Dendritic cell treated with granulocyte-macrophage colony-stimulating factor and Interleukin-4, amounts not matched to agents 40 ng/mL and 50 ng/mL, for 4 days (primary cell): ENCODE results near the gene SLFN12.
"Not testable (repeated sequence)": the region's sequence is repeated elsewhere in the genome, so short reads cannot be mapped to it uniquely, and the experiment has no call there.

Experiments used
- H3K27ac Mint-ChIP-seq: one replicate; pipeline ENCODE4 v1.8.0; 2022; ENCODE audit warnings: mild to moderate bottlenecking, mixed read lengths
- H3K27me3 Mint-ChIP-seq: one replicate; pipeline ENCODE4 v1.8.0; 2022; ENCODE audit warnings: mild to moderate bottlenecking, mixed read lengths
- H3K36me3 Mint-ChIP-seq: one replicate; pipeline ENCODE4 v1.8.0; 2022; ENCODE audit warnings: low read depth, mixed read lengths
- H3K4me1 Mint-ChIP-seq: one replicate; pipeline ENCODE4 v1.8.0; 2022; ENCODE audit warnings: low read depth, mixed read lengths
- H3K4me3 Mint-ChIP-seq: one replicate; pipeline ENCODE4 v1.8.0; 2022; ENCODE audit warnings: mild to moderate bottlenecking, moderate library complexity, mixed read lengths
- H3K9me3 Mint-ChIP-seq: one replicate; pipeline ENCODE4 v1.8.0; 2022; ENCODE audit warnings: mixed read lengths
- intact Hi-C: fragments of 100-400 bp; cut with micrococcal nuclease; formaldehyde crosslinking; loops from one replicate; pipeline ENCODE4 v1.15.0; 2022

SLFN12 gene

GRCh38 chr17:35438433-35438832 is 6.1 kb upstream of the SLFN12 start:
- H3K4me1 Mint-ChIP-seq = peaks cover 10% of the 10 kb centered on the region
- intact Hi-C loops = no loop called here
- H3K27ac Mint-ChIP-seq = no peak overlapping the region
- no peaks in the 10 kb centered on the region for H3K27me3 Mint-ChIP-seq
- H3K4me3 Mint-ChIP-seq = no peak overlapping the region
- no peaks in the 10 kb centered on the region for H3K36me3 Mint-ChIP-seq
- H3K9me3 Mint-ChIP-seq = no peaks in the 10 kb centered on the region

DNA sequence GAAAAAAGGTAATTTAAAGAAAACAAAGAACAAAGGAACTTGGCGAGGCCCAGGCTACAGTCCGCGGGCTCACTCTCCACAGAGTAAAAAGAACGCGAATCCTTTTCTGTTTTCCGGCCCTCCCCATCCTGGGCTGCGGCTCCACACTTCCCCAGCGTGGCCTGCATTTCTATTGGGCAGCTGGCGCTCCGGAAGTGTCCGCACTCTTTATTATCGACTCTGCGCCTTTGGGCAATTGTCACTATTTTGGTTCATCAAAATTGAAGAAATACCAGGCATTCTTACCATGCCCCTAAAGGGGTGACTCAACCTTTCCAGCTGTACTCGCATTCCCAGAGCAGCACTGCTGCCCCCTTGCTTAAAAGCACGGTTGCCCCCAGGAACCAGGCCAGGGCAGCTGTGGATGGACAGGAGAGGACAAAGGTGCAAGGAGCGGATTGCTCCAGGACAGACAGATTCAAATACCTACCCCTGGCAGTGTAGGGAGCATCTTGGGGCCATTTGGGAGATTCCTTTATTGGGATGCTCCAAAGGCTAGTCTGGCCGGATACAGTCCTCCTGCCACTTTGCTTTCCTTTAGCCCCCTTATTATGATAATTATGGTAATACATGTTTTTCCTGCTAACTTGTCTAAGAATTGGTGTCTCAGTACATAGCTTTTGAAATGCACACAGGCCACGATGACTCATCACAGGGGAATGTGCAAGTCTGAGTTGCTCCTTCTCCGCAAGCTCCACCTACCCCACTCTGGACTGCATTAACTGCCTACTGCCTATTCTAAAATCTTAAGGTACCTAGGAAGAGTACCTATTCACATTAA is 985 bp upstream of the SLFN12 start:
- Mint-ChIP-seq H3K4me1 (peaks cover 58% of the 10 kb centered on the region), H3K27ac (peak overlapping the region; percentile 89), H3K9me3 (no peaks in the 10 kb centered on the region), H3K4me3 (peak overlapping the region; percentile 86), H3K27me3 (no peaks in the 10 kb centered on the region), H3K36me3 (peaks cover 37% of the 10 kb centered on the region)
- intact Hi-C loops = loop anchor here (2.0 kb wide), 2 partner anchors 16 to 60 kb away; partner anchors contain the start of genes SLFN11 and SLFN13

DNA sequence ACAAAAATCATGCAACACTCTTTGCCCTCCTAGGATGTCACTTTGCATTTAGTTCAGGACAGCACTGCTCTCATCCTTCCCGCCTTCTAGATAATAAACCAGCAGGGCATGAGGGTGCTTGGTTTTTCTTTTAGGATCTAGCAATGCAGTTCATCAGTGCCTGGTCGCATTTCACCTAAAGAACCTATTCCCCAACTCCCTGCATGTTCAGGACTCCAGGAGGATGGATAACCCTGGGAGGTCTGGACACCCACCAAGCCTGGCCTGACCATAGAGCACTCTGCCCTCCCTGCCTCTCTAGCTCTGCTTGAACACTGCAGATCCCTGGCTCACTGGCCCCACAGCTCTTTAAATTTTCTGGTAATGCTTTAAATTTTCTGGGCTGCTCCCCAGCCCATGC is 2.6 kb downstream of the SLFN12 start:
- intact Hi-C loops = no loop called here
- H3K4me1 Mint-ChIP-seq = peaks cover 58% of the 10 kb centered on the region
- peaks cover 49% of the 10 kb centered on the region for H3K36me3 Mint-ChIP-seq
- H3K27ac Mint-ChIP-seq = no peak overlapping the region
- H3K27me3 Mint-ChIP-seq = no peaks in the 10 kb centered on the region
- no peaks in the 10 kb centered on the region for H3K9me3 Mint-ChIP-seq
- no peak overlapping the region for H3K4me3 Mint-ChIP-seq

- Mint-ChIP-seq H3K27me3 (no peaks in the 10 kb centered on the region), H3K4me1 (peaks cover 46% of the 10 kb centered on the region), H3K27ac (no peak overlapping the region), H3K9me3 (no peaks in the 10 kb centered on the region), H3K4me3 (no peak overlapping the region), H3K36me3 (peaks cover 49% of the 10 kb centered on the region)
- intact Hi-C loops = no loop called here
Observed at GRCh38 chr17:35428229-35428628, 4.1 kb downstream of the SLFN12 start.

- Mint-ChIP-seq H3K4me3 (no peak overlapping the region), H3K36me3 (peaks cover 54% of the 10 kb centered on the region), H3K27ac (no peak overlapping the region)
Observed at GRCh38 chr17:35423761-35424160, 8.5 kb downstream of the SLFN12 start.

GRCh38 chr17:35421069-35421468 is 11.2 kb downstream of the SLFN12 start:
- H3K4me3 Mint-ChIP-seq, H3K27ac Mint-ChIP-seq, H3K4me1 Mint-ChIP-seq, H3K27me3 Mint-ChIP-seq, intact Hi-C loops, H3K9me3 Mint-ChIP-seq: not testable (repeated sequence)
- peaks cover 50% of the 10 kb centered on the region for H3K36me3 Mint-ChIP-seq

More at GRCh38 chr17:35423761-35424160, 8.5 kb downstream of the SLFN12 start:
- H3K4me1 Mint-ChIP-seq = peaks cover 5% of the 10 kb centered on the region
- intact Hi-C loops = no loop called here
- H3K27me3 Mint-ChIP-seq = no peaks in the 10 kb centered on the region
- H3K9me3 Mint-ChIP-seq = no peaks in the 10 kb centered on the region

- Mint-ChIP-seq H3K36me3 (peaks cover 69% of the 10 kb centered on the region), H3K27ac (no peak overlapping the region), H3K27me3 (no peaks in the 10 kb centered on the region), H3K4me3 (no peak overlapping the region), H3K9me3 (peaks cover 12% of the 10 kb centered on the region), H3K4me1 (peaks cover 9% of the 10 kb centered on the region)
- intact Hi-C loops = no loop called here
Observed at GRCh38 chr17:35416659-35417058, 15.6 kb downstream of the SLFN12 start.

- H3K27ac Mint-ChIP-seq, intact Hi-C loops, H3K27me3 Mint-ChIP-seq, H3K4me1 Mint-ChIP-seq, H3K4me3 Mint-ChIP-seq: not testable (repeated sequence)
- Mint-ChIP-seq H3K9me3 (peaks cover 12% of the 10 kb centered on the region), H3K36me3 (peaks cover 66% of the 10 kb centered on the region)
Observed at GRCh38 chr17:35414707-35415106, 17.6 kb downstream of the SLFN12 start.

DNA sequence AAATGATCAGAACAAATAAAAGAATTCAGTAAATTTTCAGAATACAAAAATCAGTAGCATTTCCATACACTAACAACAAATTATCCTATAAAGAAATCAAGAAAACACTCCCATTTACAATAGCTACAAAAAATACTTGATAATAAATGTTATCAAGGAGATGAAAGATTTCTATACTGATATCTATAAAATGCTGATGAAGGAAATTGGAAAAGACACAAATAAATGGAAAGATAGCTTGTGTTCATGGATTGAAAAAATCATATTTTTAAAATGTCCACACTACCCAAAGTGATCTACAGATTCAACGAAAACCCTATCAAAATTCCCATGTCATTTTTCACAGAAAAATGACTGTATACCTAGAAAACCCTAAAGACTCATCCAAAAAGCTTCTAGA is 18.1 kb downstream of the SLFN12 start:
- Mint-ChIP-seq H3K4me3 (no peak overlapping the region), H3K4me1 (peaks cover 9% of the 10 kb centered on the region), H3K27ac (no peak overlapping the region), H3K36me3 (peaks cover 66% of the 10 kb centered on the region), H3K9me3 (peaks cover 12% of the 10 kb centered on the region), H3K27me3 (no peaks in the 10 kb centered on the region)
- intact Hi-C loops = no loop called here

GRCh38 chr17:35407531-35407930 is 24.8 kb downstream of the SLFN12 start:
- intact Hi-C loops = loop anchor here (10.0 kb wide), 1 partner anchor 93 kb away; no protein-coding TSS in a partner anchor
- H3K9me3 Mint-ChIP-seq = no peaks in the 10 kb centered on the region

GRCh38 chr17:35406568-35406967 is 25.7 kb downstream of the SLFN12 start:
- Mint-ChIP-seq H3K4me1 (no peaks in the 10 kb centered on the region), H3K9me3 (no peaks in the 10 kb centered on the region), H3K27ac (no peak overlapping the region), H3K36me3 (peaks cover 37% of the 10 kb centered on the region), H3K4me3 (no peak overlapping the region), H3K27me3 (peaks cover 2% of the 10 kb centered on the region)
- intact Hi-C loops = loop anchor here (10.0 kb wide), 1 partner anchor 92 kb away; no protein-coding TSS in a partner anchor

More at GRCh38 chr17:35407531-35407930, 24.8 kb downstream of the SLFN12 start:
- no peak overlapping the region for H3K27ac Mint-ChIP-seq
- no peak overlapping the region for H3K4me3 Mint-ChIP-seq
- H3K36me3 Mint-ChIP-seq = peaks cover 44% of the 10 kb centered on the region
- no peaks in the 10 kb centered on the region for H3K4me1 Mint-ChIP-seq
- no peaks in the 10 kb centered on the region for H3K27me3 Mint-ChIP-seq

GRCh38 chr17:35404360-35404759 is 27.9 kb downstream of the SLFN12 start:
- Mint-ChIP-seq H3K9me3 (no peaks in the 10 kb centered on the region), H3K36me3 (peaks cover 20% of the 10 kb centered on the region), H3K27me3 (peaks cover 2% of the 10 kb centered on the region), H3K4me1 (no peaks in the 10 kb centered on the region), H3K27ac (no peak overlapping the region), H3K4me3 (no peak overlapping the region)
- intact Hi-C loops = loop anchor here (10.0 kb wide), 1 partner anchor 90 kb away; no protein-coding TSS in a partner anchor

DNA sequence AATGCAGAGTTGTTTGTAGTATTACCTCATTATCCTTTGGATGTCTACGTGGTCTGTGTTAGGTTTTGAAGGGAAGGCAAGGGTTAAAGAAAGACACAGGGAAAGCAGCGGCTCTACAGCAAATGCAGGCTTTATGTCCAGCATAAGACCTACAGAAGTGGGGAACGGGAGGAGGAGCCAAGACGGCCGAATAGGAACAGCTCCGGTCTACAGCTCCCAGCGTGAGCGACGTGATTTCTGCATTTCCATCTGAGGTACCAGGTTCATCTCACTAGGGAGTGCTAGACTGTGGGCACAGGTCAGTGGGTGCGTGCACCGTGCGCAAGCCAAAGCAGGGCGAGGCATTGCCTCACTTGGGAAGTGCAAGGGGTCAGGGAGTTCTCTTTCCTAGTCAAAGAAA is 38.5 kb downstream of the SLFN12 start:
- intact Hi-C loops = not testable (repeated sequence)
- peaks cover 37% of the 10 kb centered on the region for H3K4me1 Mint-ChIP-seq

DNA sequence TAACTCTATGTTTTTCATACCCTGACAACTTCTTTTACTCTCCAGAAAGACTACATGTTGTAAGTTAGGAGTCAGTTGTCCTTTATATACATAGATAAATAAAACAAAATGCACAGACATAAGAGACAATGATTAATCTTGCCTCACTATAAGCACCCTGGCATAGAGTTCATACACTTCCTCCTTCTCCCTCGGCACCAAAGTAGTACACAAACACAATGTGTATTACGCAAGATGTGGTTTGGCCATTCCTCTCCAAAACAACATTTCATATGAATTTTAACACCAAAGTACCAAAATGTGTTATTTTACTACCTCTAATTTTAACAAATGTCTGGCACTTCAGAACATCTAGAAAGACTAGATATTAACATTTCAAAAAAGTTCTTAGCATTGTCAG is 41.6 kb downstream of the SLFN12 start:
- intact Hi-C loops = no loop called here
- Mint-ChIP-seq H3K36me3 (no peaks in the 10 kb centered on the region), H3K4me3 (no peak overlapping the region), H3K9me3 (no peaks in the 10 kb centered on the region), H3K4me1 (peaks cover 50% of the 10 kb centered on the region), H3K27ac (no peak overlapping the region), H3K27me3 (peaks cover 2% of the 10 kb centered on the region)

More for the DNA sequence above, 38.5 kb downstream of the SLFN12 start:
- H3K4me3 Mint-ChIP-seq, H3K27ac Mint-ChIP-seq, H3K27me3 Mint-ChIP-seq, H3K36me3 Mint-ChIP-seq, H3K9me3 Mint-ChIP-seq: not testable (repeated sequence)
